UCSD-AML1 (cell line): ENCODE measurements around the gene SEMA7A.

Experiments
- DNase-seq: peaks from one replicate; lab custom pipeline; 2025; ENCODE audit not compliant: unreplicated experiment; lab: John Stamatoyannopoulos, UW

The SEMA7A gene

DNA sequence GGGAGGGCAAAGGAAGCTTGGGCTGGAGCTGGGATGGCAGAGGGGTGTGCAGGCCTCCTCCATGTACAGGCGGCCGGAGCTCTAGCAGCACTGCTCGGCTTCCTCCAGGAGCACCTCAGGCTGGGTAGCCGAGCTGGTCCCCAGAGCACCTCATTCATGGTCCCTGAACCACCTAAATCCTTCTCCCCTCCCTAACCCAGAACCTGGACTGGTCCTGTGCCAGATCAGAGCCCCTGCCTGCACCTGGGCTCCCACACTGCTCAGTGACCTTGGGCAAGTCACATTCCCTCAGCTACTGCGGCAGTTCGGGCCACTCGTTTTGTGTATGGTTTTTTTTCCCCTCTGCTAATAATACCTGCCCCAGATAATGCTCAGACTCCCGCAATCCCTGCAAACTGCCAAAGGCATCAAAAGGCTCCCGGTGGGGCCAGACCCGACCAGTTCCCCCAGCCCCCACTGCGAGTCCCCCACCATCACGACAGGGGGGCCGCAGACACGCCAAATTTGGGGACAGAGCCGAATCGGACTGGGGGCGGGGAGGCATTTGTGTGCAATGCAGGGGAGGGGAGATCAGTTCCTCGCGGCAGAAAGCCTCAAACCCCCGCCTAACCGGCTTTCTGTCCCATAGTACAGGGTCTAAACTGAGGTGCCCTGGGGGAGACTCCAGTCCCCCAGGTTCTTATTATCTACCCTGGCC lies 1.3 kb downstream of the SEMA7A start:
- no peak for DNase-seq

DNA sequence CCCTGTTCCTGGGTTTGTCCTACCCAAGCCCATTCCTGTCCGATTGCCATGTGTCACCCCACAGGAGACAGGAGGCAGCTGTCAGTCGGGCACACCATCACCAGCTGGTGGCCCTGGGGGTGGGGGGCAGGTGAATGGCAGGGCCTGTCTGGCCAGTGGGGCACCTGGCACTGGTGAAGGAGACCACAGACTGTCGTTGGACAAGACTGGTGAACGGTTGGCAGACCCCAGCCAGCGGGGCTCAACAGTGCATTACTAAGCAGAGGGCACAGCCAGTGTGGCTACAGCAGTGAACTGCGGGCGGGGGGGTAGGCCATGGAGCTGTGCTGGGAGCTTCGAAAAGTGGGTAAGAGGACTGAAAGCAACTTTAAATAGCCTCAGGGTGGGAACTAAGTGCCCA lies 2.1 kb downstream of the SEMA7A start:
- DNase-seq: no peak

DNA sequence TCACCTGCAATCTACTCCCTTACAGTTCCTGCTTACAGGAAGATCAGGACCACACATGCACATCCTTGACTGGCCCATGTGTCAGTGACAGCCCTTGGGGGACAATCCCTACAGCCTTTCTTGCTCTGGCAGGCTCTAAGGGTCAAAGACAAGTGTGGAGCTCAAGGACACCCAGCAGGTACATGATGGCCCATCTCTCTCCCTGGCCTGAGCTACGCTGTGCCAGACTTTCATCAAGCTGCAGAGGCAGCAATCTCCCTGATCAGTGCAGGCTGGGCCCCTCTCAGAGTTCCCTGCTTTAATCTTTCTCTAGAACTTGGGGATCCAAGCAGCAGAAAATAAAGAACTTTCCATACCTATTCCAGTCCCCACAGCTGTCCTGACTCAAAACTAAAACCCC lies 2.6 kb downstream of the SEMA7A start:
- DNase-seq: no peak

DNA sequence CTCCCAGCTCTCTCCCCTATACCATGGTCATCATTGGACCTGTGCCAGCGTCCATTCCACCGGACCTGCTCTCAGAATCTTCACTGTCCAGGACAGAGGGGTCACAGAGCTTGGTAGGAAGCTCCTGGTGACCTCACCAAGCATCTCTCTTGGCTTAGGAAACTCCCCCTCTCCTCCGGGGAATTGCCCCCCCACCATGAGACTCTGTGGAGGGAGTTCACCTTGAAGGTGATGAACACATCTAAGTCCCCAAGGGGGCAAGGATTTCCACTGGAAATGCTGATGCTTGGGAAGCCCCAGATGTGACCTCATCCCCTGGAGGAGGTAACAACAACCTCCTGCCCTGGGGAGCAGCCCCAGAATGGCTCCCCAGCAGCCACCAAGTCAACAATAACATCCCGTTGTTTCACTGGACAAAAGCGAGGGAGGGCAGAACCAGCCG lies 3.2 kb downstream of the SEMA7A start:
- no peak for DNase-seq

DNA sequence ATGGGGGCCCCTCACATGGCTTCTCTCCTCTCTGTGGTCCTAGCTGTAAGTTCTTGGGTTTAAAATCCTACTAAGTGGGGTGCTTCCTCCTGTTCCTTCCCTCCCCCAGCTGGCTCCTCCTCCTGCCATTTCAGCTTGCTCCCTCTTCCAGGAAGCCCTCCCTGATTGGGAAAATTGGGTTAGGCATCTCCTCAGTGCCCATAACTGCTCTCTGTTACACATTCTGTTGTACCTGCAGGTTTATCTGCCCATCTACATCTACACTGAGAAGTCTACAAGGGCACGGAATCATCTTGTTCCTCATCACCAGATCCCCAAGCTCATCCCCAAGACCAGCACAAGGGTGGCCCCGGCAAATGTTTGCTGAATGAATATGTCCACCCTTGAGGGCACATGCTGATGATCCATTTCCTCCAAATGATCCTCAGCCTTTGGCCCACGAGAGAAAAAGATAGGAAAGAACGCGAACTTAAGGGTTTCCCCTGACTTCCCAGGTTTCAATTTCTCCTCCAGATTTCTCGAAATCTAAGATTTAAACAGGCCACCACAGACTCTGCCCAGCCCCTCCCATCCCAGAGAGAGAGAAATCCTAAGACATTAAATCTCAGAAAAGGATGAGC lies 3.9 kb downstream of the SEMA7A start:
- no peak for DNase-seq

- DNase-seq: peak; percentile 47
Measured at GRCh38 chr15:74428970-74429780, 4.6 kb downstream of the SEMA7A start.

GRCh38 chr15:74428442-74428787 lies 5.3 kb downstream of the SEMA7A start:
- no peak for DNase-seq

DNA sequence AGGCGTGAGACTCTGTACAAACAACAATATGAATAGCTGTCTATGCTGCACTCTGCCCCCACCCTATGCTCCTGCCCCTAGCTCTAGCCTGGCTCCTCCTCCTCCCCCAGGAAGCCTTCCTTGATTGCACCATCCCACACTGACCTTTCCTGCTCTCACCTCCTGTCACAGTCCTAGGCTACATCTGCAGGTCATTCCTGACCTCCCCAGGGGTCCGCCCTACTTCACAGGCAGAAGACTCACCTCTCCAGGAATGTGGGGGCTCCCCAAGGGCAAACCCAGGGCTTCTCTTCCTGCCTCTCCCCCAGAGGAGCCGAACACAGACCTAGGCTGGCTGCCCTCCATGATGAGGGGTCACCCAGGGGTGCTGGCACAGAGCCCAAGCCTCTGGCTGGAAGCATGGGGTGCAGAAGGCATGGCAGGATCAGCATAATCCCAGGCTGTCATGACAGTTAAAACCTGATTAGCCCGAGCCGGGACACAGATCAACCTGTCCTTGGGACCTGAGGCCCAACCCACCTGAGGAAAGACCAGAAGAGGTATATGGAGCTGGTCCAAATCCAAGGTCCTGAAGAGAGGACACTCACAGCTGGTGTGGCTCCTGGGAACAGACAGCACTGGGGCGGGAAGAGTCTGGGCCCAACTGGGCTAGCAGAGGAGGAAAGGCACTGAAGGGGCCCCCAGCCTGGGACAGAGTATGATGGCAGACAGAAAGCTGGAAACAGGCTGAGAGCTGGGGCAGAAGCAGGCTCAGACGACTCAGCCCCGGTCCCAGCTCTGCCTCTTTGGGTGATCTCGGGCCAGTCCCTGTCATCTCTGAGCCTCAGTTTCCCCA lies 5.9 kb downstream of the SEMA7A start:
- no peak for DNase-seq

- no peak for DNase-seq
Measured at GRCh38 chr15:74426404-74427281, 7.1 kb downstream of the SEMA7A start.

GRCh38 chr15:74425630-74426029 lies 8.1 kb downstream of the SEMA7A start:
- no peak for DNase-seq

- no peak for DNase-seq
Measured at GRCh38 chr15:74424901-74425528, 8.7 kb downstream of the SEMA7A start.

DNA sequence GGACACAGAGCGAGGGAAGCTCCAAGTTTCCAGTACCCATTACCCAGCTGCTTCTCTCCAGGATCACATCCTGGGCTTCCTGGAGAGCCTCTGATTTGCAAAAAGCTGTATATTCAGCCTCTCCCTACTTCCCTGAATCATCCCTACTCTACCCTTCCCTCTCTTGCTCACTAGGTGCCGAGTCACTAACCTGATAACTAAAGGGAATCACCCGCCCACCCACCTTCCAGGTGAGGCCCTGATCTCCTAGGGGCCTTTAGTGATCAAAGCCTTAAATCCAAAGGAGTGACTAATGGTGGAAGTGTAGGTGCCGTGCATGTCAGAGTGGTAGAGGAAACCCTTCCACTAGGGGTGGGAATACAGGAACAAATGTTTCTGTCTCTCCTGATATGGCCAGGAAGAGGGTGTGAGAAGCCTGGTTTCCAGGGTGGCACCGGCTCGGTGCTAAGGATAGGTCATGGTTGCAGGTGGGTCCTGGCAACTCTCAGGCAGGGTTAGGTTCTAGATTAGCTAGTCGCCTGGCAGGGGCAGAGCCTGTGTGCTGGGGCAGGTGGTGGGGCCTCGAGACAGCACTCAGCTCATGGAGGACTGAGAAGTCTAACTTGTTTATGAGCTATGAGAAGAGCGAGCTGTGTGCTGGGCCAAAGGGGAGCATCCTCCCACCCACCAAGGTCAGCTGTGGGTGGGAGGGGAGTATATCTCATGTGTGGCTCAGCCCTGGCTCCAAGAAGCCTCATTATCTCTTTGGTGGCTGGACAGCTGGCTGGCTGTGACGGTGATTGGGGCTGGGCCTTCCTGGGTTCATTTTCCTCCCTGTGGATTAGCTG lies 10.1 kb downstream of the SEMA7A start:
- DNase-seq: no peak

GRCh38 chr15:74422652-74423430 lies 10.9 kb downstream of the SEMA7A start:
- peak; percentile 37 for DNase-seq

DNA sequence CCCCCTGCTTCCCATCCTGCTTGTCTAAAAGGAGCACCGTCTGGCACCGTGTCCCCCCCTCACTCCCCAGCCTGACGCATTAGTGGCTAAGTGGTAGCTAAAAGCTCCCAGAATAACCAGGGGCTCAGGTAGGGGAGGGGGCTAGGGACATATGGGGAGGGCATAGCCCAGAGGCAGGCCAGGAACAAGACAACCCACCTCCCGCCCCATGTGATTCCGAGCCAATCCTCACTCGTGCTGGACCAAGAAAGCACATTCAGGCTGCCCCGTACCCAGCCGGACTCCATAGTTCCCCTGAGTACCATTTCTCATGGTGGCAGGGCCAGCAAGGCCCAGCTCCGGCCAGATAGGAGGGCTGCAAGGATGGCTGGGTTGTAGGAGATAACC lies 11.5 kb downstream of the SEMA7A start:
- no peak for DNase-seq

DNA sequence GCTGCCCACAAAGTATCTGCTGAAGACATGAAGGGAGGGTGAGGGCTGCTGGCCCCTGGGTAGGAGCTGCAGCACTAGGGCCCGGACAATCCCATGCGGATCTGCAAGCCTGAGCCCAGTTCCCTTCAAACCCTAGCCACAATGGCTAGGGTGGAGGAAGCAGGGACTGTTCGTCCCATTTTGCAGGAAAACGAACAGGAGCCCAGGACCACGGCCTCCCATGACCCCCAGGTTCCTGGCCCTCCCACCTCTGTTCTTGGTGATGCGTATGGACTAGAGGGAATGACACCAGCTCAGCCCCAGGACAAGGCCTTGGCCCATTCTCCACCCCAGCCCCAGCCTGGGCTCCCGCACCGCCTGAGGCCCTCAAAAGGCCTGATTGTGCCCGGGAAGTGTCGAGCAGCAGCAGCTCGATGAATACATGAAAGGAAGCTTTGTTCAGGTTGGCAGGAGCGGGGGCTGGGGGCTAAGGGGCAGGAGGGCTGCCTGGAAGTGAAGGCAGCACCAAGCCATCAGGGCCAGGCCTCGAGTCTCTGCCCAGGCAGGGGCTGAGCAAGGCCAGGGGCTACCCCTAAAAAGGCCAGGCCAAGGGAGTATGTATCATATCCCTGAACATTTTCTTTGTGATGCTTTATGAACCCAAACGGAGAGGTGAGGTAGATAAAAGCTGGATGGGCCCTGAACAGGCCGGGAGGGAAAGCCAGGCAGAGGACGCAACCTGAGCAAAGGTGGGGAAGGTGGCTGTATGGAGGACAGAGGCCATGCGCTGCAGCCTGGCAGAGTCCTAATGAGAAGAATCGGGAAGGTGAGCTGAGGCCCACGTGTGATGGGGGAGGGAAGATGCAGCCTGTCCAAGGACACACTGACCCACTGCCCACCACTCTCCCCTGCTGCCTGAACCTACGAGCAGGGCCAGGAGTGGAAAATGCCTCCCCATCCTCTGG lies 12.2 kb downstream of the SEMA7A start:
- DNase-seq: no peak

DNA sequence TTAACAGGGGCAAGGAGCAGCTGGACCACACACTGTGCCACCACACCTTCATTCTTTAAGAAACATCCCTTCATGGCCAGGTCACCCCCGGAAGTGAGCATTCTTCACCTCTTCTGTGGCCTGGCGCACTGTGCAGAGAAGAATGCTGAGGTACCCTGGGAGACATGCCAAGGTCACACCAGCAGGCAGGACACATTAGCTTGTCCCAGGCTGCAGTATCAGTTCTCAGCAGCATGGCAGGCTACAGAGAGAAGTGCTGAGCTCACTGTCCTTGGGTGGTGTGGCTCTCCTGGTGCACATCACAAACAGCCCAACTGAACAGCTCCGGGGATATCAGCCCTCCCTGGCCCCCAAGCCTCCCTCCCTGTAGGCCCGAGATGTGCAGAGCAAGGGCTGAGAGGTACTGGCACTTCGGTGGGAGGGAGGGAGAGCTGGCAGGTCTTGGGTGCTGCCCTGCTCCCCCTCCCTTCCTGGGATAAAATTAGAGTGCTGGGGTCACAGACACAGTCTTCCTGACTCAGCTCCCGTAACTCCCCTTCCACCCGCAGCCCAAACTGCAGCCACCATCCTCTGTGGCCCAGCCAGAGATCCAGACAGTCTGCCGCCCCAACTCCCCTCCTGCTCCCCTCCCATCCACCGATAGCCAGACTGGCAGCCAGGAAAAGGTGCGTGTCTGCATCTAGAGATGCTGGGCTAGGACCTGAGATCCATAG lies 13.4 kb downstream of the SEMA7A start:
- no peak for DNase-seq

DNA sequence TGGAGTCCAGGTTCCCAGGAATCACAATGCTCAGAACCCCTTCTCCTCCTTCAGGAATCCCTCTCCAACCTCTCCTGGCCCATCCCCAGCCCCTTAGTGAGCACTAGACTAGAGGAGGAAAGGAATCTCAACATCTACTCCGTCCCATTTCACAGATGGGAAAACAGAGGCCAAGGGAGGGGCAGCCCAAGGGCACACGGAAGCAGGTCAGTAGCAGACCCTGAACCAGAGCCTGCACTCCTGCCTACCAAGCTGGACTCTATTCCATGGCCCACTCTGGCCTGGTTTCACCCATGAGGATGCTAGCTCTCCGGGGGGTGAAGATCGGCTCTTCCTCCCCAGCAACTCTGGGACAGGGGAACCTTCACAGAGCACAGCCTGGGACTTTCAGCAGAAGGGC lies 14.3 kb downstream of the SEMA7A start:
- no peak for DNase-seq
